GM19240 (cell line): ENCODE measurements around the gene PLCB4.

Source experiments
- DNase-seq: peaks from one replicate; pipeline ENCODE4 v3.0.0; 2011; ENCODE audit warnings: low spot score; ENCODE audit not compliant: insufficient read length

The PLCB4 gene

GRCh38 chr20:9260027-9260426 is 191.1 kb downstream of the PLCB4 start:
- no peak for DNase-seq

DNA sequence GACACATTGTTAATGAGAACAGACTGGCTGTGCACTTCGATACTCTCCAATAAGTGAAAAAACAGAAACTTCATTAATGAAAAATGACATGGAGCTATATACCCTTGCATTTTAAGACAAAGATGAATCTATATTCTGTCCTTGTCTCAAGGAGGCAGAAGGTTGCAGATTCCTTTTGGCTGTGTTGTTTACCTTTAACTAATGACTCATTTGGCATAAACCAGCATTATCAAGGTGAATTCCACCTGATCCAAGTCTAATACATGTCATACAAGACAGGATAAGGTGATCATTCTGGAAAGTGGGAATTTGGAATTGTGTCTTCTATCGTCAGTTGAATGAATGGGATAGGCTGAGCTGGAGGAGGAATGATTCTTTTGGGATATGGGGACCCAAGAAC is 192.9 kb downstream of the PLCB4 start:
- DNase-seq: no peak

- no peak for DNase-seq
Measured at GRCh38 chr20:9262653-9263194, 193.8 kb downstream of the PLCB4 start.

GRCh38 chr20:9269280-9269971 is 200.5 kb downstream of the PLCB4 start:
- DNase-seq: no peak

DNA sequence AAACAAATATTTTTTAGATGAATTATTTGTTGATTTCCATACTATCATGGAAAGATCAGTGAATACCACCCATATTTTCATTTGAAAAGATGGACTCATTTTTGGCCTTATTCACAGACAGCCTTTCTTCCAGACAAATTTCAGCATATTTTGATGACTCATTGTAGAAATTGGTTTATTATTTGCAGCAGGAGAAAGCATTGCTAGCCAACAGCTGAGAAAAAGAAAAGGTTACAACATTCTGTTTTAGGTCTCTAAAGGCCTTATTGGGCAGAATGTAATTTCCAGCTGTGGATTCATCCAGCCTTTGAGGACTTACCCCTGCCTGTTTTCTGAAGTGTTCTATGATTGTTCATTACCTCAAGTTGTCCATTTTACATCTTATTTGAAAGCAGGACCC is 201.9 kb downstream of the PLCB4 start:
- no peak for DNase-seq

DNA sequence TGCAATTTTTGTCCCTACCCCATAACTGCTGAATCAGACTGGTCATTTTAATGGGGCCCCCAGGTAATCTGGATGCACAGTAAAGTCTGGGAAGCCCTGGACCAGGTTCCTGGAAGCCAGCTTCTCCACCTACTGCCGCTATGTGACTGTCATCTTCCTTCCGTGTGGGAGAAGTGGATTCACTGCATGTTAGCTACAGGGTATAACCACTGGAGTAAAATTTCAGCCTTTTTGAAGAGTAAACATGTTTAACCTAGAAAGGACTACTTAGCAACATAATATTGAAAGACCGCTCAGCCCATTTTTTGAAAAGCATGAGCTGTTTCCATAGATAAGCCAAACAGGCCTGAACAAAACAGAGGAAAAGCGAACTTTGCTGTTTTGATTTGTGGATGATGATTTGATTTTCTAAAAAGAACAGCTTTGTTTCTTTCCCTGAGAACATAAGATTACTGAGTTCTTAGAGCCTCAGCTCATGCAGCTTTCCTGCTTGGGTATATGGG is 208.1 kb downstream of the PLCB4 start:
- no peak for DNase-seq

DNA sequence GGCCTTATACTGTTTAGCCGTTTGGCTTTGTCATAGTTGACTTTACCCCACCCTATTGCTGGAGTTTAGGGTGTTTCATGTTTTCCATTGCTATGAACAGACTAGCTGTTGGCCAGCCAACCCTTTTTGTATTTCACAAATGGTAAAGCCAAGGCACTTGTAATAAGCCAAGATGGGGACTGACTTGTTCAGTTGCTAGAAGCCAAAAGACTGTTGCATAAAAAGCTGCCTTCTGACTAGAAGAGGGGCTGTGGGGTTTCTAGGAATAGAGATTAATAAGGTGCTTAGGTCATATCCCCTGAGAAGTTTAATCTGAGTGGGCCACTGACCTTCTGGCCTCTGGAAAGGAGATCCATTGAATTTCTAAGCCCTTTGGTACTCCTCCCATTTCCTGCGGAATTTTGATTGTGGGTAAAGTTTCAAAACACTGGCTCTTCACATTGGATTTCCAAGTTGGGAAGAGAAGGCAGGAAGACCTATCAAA is 211.1 kb downstream of the PLCB4 start:
- DNase-seq: no peak

DNA sequence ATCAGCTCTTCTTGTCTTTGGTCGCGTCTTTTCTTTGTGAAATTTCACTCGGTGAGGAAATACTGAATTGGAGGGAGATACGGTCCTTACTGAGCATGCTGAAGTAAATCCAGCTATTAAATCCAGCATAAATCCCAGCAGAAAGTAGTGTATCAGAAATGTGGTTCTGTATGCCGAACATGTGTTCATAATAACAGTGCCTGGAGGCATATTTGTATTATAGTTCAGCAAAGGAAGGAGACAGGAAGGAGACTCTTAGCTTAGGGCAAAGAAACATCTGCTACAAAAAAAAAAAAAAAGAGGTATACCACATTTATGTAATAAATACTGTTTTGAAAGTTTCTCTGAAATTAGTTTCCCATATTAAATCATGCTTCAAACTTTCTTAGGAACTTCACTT is 211.8 kb downstream of the PLCB4 start:
- DNase-seq: no peak

DNA sequence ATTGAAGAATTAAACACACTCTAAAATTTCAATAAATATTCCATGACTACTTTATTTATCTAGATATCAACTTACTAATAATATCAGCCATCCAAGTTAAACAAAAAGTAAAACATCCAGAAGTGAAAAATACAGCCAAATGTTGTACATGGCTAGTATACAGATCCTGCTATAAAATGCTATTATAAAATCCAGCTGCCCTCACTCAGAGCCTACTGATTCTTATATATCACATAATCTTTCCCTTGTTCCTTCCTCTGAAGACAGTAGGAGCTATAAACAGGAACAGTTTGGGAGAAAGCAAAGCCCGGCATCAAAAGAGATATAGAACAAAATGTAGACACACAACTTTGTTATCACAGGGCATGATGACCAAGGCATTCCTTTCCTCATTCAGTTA is 212.9 kb downstream of the PLCB4 start:
- DNase-seq: no peak

DNA sequence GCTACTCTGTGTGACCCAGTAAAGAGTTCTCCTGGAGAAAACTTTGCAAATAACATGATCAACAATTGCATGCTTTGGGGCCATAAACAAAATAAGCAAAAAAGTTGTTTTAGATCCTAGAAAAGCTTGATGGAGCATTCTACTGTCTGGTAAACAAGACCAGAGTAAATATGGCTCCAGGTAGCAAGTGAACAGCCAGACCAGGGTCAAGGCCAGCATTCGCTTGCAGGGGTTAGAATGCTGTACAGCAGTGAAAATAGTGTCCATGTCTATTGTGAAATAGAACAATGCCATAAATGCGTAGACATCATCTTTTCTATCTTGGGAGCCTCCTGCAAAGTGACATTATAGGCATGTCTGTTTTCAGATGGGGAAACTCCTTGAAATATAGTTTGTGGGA is 216.7 kb downstream of the PLCB4 start:
- no peak for DNase-seq

GRCh38 chr20:9286501-9287461 is 217.9 kb downstream of the PLCB4 start:
- DNase-seq: no peak

DNA sequence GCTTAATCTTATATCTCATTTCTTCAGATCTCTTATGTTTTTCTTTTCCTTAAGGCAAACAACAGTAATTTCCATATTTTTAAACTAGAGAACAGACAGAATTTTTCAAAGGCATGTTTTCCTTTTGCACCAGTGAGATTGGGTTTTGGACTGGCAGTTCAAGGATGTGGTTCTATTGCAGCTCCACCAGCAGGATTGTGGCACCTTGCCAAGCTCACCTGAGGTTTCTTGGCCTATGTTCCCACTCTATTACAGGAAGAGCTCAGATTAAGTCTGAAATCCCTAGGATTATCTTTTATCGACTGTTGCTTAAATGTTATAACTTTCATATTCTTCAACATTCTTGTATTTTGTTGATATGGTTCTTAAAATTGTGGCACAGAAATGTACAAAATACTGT is 218.9 kb downstream of the PLCB4 start:
- DNase-seq: no peak

- no peak for DNase-seq
Measured at GRCh38 chr20:9290331-9290730, 221.4 kb downstream of the PLCB4 start.

DNA sequence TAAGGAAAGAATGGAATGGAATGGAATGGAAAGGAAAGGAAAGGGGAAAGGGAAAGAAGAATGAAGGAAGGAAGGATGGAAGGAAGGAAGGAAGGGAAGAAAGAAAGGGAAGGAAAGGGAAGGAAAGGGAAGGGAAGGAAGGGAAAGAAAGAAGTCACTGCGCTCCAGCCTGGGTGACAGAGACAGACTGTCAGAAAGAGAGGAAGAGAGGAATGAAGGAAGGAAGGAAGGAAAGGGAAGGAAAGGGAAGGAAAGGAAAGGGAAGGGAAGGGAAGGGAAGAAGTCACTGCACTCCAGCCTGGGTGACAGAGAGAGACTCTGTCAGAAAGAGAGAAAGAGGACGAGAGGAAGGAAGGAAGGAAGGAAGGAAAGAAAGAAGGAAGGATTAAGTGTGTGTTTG is 224.3 kb downstream of the PLCB4 start:
- DNase-seq: no peak

GRCh38 chr20:9294041-9294440 is 225.2 kb downstream of the PLCB4 start:
- no peak for DNase-seq

GRCh38 chr20:9298906-9299305 is 230.0 kb downstream of the PLCB4 start:
- no peak for DNase-seq

GRCh38 chr20:9300080-9300479 is 231.2 kb downstream of the PLCB4 start:
- DNase-seq: no peak

GRCh38 chr20:9300534-9300933 is 231.6 kb downstream of the PLCB4 start:
- DNase-seq: no peak

DNA sequence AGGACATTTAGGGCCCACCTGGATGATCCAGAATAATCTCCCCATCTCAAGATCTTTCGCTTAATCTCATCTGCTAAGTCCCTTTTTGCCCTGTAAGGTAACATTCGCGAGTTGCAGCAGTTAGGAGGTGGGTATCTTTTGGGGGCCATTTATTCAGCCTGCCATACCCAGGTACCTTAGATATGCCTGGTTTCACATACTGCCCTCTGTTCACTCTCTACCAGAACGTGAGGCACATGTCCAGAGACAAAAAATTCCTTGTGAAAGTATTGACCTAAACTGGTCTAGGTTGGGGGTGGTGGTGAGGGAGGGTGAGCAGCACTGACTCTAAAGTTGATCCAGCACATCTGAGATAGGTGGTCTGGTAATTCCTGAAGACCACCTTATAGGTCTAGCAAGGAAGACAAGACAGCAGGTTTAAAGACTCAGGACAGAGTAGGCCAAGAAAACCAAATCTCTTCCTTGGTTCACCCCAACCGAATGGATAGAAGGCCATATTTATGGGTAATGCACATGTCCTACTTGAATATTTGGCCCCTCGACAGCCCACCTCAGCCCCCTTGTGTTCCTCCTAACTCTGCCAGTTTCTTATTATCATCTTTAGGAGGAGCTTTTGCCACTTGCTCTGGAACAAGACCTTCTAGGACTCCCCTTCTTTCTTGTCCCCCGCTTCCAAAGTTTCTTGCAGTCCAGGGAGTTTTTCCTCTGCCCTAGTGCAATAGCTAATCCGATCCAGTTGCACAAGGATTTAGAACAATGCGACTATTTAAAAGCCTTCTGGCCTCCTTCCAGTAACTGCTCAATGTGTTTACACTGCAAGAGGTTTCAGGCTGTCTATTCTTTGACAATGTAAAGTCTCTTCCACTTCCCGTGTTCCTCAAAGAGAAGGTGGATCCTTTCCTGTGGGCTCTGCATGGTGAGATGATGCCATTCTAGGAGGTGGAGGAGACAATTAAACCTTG is 232.5 kb downstream of the PLCB4 start:
- no peak for DNase-seq

GRCh38 chr20:9302091-9302462 is 233.2 kb downstream of the PLCB4 start:
- no peak for DNase-seq

DNA sequence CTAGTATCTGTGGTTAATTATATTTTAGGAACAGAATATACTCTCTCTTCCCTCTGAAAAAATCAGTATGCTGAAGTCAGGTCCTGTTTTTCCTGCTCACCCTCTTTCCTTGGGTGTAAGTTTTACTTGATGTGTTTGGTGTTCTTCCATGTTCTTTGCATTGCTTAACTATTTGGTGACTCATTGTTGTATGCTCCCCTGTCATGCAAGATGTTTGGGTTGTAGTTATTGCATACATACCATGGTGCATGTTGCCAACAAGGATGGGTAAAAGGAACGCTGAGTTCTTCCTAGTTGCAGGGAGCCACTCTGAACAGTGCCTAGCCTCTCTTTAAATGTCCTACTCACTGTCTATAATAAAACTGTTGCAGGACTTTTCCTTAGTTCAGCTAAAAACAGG is 237.6 kb downstream of the PLCB4 start:
- DNase-seq: no peak
